Natural killer cell (primary cell): ENCODE data around the gene TRIP4. TPM values are rescaled to one million over a fixed set of nuclear protein-coding genes. Genes with fewer than 3 reads are reported as not detected.
"Not testable (repeated sequence)": the region's sequence is repeated elsewhere in the genome, so short reads cannot be mapped to it uniquely, and the experiment has no call there.

Source experiments
- ATAC-seq, 3 donors: fragments of 150-1000 bp in 2 of 3; fragments of 200-7000 bp in 1 of 3; cut with Tn5 transposase; 1 replicate in 1 of 3; 2 replicates in 2 of 3; pipeline ENCODE4 v1.10.0; 2021; ENCODE audit warnings: mild to moderate bottlenecking in 2 of 3, moderate library complexity in 2 of 3
- DNase-seq, 2 donors: peaks; one replicate each; pipeline versions ENCODE4 v3.0.0 to v3.0.0-alpha.2; 2013 to 2021; ENCODE audit warnings: mixed read lengths in 1 of 2
- H3K27ac ChIP-seq: one replicate; pipeline ENCODE4 v1.5.1; 2013; ENCODE audit warnings: mild to moderate bottlenecking, low read length
- H3K27me3 ChIP-seq: one replicate; pipeline ENCODE4 v1.6.1; 2013; ENCODE audit warnings: low read length; ENCODE audit not compliant: control insufficient read depth, insufficient read depth
- H3K36me3 ChIP-seq: one replicate; pipeline ENCODE4 v1.6.1; 2013; ENCODE audit warnings: low read length; ENCODE audit not compliant: control insufficient read depth, insufficient read depth
- H3K4me1 ChIP-seq: one replicate; pipeline ENCODE4 v1.6.1; 2013; ENCODE audit warnings: low read length; ENCODE audit not compliant: control insufficient read depth, insufficient read depth
- H3K4me3 ChIP-seq: one replicate; pipeline ENCODE4 v1.5.1; 2013; ENCODE audit warnings: low read length
- H3K9me3 ChIP-seq: one replicate; pipeline ENCODE4 v1.6.1; 2013; ENCODE audit warnings: low read length; ENCODE audit not compliant: control insufficient read depth, insufficient read depth
- H3K27ac Mint-ChIP-seq, 2 donors: one replicate each; pipeline ENCODE4 v1.8.0; 2022; ENCODE audit warnings: mild to moderate bottlenecking in 2 of 2, mixed read lengths in 2 of 2, moderate library complexity in 1 of 2
- H3K27me3 Mint-ChIP-seq, 2 donors: one replicate each; pipeline ENCODE4 v1.8.0; 2022; ENCODE audit warnings: low read depth in 2 of 2, mixed read lengths in 2 of 2
- H3K36me3 Mint-ChIP-seq: one replicate; pipeline ENCODE4 v1.8.0; 2022; ENCODE audit warnings: mixed read lengths
- H3K4me1 Mint-ChIP-seq, 2 donors: one replicate each; pipeline ENCODE4 v1.8.0; 2022; ENCODE audit warnings: mixed read lengths in 2 of 2
- H3K4me3 Mint-ChIP-seq: one replicate; pipeline ENCODE4 v1.8.0; 2022; ENCODE audit warnings: mild to moderate bottlenecking, moderate library complexity, mixed read lengths
- H3K9me3 Mint-ChIP-seq, 2 donors: one replicate each; pipeline ENCODE4 v1.8.0; 2022; ENCODE audit warnings: mixed read lengths in 2 of 2
- WGBS: methylation state at CpG from one replicate; pipeline ENCODE4 v1.1.7; 2013; ENCODE audit warnings: missing lambda C conversion rate; ENCODE audit not compliant: insufficient coverage; 5-methylcytosine and 5-hydroxymethylcytosine counted together
- intact Hi-C: fragments of 100-400 bp; cut with micrococcal nuclease; formaldehyde crosslinking; loops from one replicate; pipeline ENCODE4 v1.14.2; 2022
- total RNA-seq, 4 donors: library from RNA; stranded (reverse); fragments of 120-200 nt in 1 of 4; gene quantifications; one replicate each; pipeline versions ENCODE4 v1.2.3 to v1.2.4, GENCODE V29; 2013 to 2022
- TF ChIP-seq, protein P1 (sequence below): fragments of 200-600 bp; IDR thresholded peaks from one replicate; pipeline ENCODE4 v1.8.0; 2022; ENCODE audit warnings: antibody characterized with exemption

TRIP4 gene
- total RNA-seq, 3 donors from 2014 or later (not counting 1 experiment from before 2014, with no cell fraction given): 32.9 to 37.1 (median 33.7) TPM

DNA sequence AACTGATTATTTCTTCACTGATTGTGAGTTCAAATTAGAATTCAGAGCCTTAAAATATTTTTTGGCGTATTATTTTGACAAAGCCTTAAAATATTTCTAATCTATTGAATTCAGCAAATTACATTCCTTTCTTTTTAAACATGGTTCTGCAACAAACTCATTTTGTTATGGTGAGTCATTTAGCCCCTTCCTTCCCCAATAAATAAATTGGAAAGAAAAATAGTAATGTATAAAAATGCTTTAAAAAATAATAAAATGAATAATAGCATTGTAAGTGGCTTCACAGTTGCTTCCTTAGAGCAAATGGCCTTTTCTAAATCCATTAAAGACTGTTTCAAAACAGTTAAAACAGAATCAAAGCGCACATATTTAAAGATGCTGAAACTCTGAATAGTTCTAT lies 43.8 kb upstream of the TRIP4 start:
- peaks cover 9 to 33% of the 10 kb centered on the region in 2 donors for H3K4me1 Mint-ChIP-seq
- no peaks in the 10 kb centered on the region for H3K9me3 Mint-ChIP-seq
- H3K27me3 ChIP-seq: no peaks in the 10 kb centered on the region
- no peak overlapping the region for H3K4me3 Mint-ChIP-seq
- 100% methylated on average over 1 of the region's 2 CpGs for WGBS
- no peaks in the 10 kb centered on the region for H3K4me1 ChIP-seq
- ATAC-seq: no peak
- H3K27ac Mint-ChIP-seq: no peak overlapping the region
- peaks cover 17% of the 10 kb centered on the region for H3K36me3 ChIP-seq
- no peak overlapping the region for H3K27ac ChIP-seq
- no peak overlapping the region for H3K4me3 ChIP-seq
- no peaks in the 10 kb centered on the region for H3K27me3 Mint-ChIP-seq
- no peaks in the 10 kb centered on the region for H3K9me3 ChIP-seq
- TF ChIP-seq, protein P1, sequence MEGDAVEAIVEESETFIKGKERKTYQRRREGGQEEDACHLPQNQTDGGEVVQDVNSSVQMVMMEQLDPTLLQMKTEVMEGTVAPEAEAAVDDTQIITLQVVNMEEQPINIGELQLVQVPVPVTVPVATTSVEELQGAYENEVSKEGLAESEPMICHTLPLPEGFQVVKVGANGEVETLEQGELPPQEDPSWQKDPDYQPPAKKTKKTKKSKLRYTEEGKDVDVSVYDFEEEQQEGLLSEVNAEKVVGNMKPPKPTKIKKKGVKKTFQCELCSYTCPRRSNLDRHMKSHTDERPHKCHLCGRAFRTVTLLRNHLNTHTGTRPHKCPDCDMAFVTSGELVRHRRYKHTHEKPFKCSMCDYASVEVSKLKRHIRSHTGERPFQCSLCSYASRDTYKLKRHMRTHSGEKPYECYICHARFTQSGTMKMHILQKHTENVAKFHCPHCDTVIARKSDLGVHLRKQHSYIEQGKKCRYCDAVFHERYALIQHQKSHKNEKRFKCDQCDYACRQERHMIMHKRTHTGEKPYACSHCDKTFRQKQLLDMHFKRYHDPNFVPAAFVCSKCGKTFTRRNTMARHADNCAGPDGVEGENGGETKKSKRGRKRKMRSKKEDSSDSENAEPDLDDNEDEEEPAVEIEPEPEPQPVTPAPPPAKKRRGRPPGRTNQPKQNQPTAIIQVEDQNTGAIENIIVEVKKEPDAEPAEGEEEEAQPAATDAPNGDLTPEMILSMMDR: no peak
- no peaks in the 10 kb centered on the region for H3K36me3 Mint-ChIP-seq
- intact Hi-C loops: no loop called here
- no peak for DNase-seq

DNA sequence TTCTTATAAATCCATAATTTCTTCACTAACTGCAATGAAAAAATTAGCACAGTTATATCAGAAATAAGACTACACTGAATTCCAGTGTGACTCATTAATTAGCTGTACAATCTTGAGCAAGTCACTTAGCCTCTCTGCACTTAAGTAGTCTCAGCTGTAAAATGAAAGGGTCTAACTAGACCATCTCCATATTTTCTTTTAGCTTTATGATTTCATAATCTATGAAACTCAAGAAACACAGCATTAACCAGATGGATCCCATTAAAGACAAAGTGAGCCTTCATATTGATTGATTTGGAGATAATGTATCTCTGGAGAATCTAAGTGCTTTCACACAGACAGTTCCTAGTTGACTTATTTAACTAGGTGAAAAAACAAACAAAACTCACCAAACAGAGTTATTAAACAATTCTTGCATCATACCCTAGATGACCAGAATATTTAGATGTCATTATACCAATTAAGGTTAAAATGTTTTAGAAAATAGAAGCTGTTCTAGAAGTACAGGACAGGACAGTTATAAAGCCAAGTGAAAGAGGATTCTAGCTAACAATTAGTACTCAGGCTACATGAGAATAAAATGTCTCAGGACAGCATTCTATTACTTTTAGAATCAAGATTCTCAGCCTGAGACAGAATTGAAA lies 42.9 kb upstream of the TRIP4 start:
- peaks cover 17% of the 10 kb centered on the region for H3K36me3 ChIP-seq
- Mint-ChIP-seq H3K36me3 (no peaks in the 10 kb centered on the region), H3K4me1 (peaks cover 9 to 33% of the 10 kb centered on the region in 2 donors), H3K4me3 (no peak overlapping the region), H3K9me3 (no peaks in the 10 kb centered on the region), H3K27me3 (no peaks in the 10 kb centered on the region), H3K27ac (no peak overlapping the region)
- DNase-seq: no peak
- no peak for ATAC-seq
- no peaks in the 10 kb centered on the region for H3K9me3 ChIP-seq
- intact Hi-C loops: no loop called here
- H3K27me3 ChIP-seq: no peaks in the 10 kb centered on the region
- no peak overlapping the region for H3K4me3 ChIP-seq
- no peak overlapping the region for H3K27ac ChIP-seq
- H3K4me1 ChIP-seq: no peaks in the 10 kb centered on the region
- TF ChIP-seq, protein P1: no peak

DNA sequence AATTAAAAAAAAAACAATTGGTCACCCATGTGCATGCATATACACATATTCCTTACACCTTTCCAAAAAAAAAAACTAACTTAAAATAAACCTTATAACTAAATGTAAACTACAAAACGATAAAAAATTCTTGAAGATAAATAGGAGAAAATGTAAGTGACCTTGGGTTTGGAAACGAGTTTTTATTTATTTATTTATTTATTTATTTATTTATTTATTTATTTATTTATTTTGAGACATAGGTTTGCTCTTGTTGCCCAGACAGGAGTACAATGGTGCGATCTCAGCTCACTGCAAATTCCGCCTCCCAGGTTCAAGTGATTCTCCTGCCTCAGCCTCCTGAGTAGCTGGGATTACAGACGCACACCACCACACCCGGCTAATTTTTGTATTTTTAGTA lies 41.4 kb upstream of the TRIP4 start:
- H3K27me3 Mint-ChIP-seq, DNase-seq, H3K36me3 Mint-ChIP-seq, H3K4me3 ChIP-seq, H3K4me1 ChIP-seq, ATAC-seq, H3K27ac Mint-ChIP-seq, H3K9me3 Mint-ChIP-seq, intact Hi-C loops, H3K27me3 ChIP-seq, H3K9me3 ChIP-seq, H3K27ac ChIP-seq, H3K4me3 Mint-ChIP-seq: not testable (repeated sequence)
- H3K4me1 Mint-ChIP-seq: peaks cover 15 to 33% of the 10 kb centered on the region in 2 donors
- peaks cover 13% of the 10 kb centered on the region for H3K36me3 ChIP-seq
- 100% methylated on average over 4 of the region's 6 CpGs for WGBS

DNA sequence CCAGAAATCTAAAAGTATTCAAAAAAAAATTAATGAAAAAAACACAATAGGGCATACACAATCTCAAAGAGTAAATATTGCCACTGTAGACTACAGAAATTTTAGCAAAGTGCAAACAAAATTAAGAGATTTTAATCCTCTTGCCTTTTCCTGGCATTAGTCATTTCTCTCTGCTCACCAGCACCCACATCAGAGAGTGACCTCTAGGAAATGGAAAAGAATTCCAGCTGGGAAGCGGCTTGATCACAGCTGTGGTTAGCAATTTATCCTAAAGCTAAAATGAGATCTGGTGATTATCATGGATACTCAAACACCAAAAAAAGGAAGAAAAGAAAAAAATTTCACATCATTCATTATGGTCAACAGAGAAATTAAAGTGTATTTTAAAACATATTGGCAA lies 39.2 kb upstream of the TRIP4 start:
- TF ChIP-seq, protein P1: no peak
- WGBS: no CpG with 5 or more reads among the region's 1 CpG
- intact Hi-C loops: no loop called here
- Mint-ChIP-seq H3K27me3 (no peaks in the 10 kb centered on the region), H3K4me3 (no peak overlapping the region), H3K9me3 (no peaks in the 10 kb centered on the region), H3K27ac (no peak overlapping the region), H3K36me3 (no peaks in the 10 kb centered on the region), H3K4me1 (peaks cover 13 to 17% of the 10 kb centered on the region in 2 donors)
- Histone ChIP-seq H3K4me3 (no peak overlapping the region), H3K27ac (no peak overlapping the region), H3K36me3 (peaks cover 2% of the 10 kb centered on the region), H3K4me1 (no peaks in the 10 kb centered on the region), H3K27me3 (no peaks in the 10 kb centered on the region), H3K9me3 (no peaks in the 10 kb centered on the region)
- DNase-seq (no peak), ATAC-seq (no peak)
